ENCODE measurements around the gene CACNA1S. TPM values are rescaled to one million over a fixed set of nuclear protein-coding genes. Genes with fewer than 3 reads are reported as not detected.

Gene CACNA1S
- total RNA-seq, 4 donors from 2014 or later = not detected

Other genes with a start within 250 kb of the CACNA1S start
- gene GPR25, start 239.4 kb downstream of the CACNA1S start, total RNA-seq = 1 to 10 TPM in 1 of 4 donors, not detected in 3; 1.3 TPM
- gene INAVA, start 217.5 kb downstream of the CACNA1S start, total RNA-seq = 100 to 1,000 TPM in 1 of 4 donors, 10 to 100 TPM in 3; 45.6 to 102 (median 58.4) TPM
- gene KIF21B, start 88.7 kb downstream of the CACNA1S start, total RNA-seq = 1 to 10 TPM in 2 of 4 donors, under 1 TPM in 2; 0.53 to 2.1 (median 1.0) TPM
- not detected for gene ASCL5, start 14.8 kb upstream of the CACNA1S start, total RNA-seq
- gene TMEM9, start 42.0 kb upstream of the CACNA1S start, total RNA-seq = 10 to 100 TPM; 17.7 to 62.3 (median 30.3) TPM
- not detected for gene IGFN1, start 78.4 kb upstream of the CACNA1S start, total RNA-seq
- gene PKP1, start 171.1 kb upstream of the CACNA1S start, total RNA-seq = 100 to 1,000 TPM; 263 to 706 (median 410) TPM

Data from esophagus squamous epithelium (tissue), 4 donors.